Measurements from ENCODE around the gene ATP11A.
A peak's percentile ranks its signal among the peaks of the same experiment; 100 is the strongest.

Gene ATP11A

DNA sequence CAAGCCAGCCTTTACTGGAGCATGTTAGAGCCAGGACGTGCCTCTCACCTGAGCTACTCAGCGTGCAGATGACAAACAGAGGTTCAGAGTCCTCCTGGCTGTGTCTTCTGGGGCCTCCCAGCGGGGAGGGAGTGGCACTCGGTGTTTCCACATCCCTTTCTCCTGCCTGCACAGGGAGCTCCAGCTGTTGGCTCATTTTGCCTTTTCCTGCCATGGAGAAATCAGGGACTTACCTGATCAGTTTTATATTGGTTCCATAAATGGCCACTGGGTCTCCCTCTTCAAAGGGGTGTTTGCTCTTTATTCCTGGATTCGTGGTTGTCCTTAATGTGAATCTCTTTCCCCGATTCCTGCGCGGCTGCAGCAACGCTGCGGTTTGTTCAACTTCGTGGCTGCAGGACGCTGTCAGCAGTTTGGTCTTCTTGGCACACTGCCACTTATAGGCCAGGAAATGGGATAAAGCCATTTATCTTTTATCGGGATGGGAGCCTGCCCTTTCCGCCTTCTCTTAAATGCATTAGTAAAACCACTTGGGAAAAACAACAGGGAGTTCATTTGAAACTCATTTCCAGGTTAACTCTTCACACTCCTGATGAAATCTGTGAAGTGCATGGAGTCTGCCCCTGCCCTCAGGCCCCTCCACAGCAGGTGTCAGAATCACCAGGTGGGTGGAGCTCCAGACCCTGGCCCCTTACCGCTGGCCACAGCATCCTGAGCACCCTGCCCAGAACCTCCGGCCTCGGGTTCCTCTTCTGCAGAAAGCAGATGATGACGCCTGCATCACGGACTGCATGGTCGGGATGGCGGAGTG, 239.3 kb downstream of the ATP11A start (continued):
- TF ChIP-seq, protein P1, sequence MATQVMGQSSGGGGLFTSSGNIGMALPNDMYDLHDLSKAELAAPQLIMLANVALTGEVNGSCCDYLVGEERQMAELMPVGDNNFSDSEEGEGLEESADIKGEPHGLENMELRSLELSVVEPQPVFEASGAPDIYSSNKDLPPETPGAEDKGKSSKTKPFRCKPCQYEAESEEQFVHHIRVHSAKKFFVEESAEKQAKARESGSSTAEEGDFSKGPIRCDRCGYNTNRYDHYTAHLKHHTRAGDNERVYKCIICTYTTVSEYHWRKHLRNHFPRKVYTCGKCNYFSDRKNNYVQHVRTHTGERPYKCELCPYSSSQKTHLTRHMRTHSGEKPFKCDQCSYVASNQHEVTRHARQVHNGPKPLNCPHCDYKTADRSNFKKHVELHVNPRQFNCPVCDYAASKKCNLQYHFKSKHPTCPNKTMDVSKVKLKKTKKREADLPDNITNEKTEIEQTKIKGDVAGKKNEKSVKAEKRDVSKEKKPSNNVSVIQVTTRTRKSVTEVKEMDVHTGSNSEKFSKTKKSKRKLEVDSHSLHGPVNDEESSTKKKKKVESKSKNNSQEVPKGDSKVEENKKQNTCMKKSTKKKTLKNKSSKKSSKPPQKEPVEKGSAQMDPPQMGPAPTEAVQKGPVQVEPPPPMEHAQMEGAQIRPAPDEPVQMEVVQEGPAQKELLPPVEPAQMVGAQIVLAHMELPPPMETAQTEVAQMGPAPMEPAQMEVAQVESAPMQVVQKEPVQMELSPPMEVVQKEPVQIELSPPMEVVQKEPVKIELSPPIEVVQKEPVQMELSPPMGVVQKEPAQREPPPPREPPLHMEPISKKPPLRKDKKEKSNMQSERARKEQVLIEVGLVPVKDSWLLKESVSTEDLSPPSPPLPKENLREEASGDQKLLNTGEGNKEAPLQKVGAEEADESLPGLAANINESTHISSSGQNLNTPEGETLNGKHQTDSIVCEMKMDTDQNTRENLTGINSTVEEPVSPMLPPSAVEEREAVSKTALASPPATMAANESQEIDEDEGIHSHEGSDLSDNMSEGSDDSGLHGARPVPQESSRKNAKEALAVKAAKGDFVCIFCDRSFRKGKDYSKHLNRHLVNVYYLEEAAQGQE (tag by site-specific recombination; IDR thresholded peaks at IDR 0.05), result no peak
- no peak for TF ChIP-seq GLIS2 (tag by site-specific recombination; IDR thresholded peaks at IDR 0.05)
- TF ChIP-seq ZBTB7A (tag by site-specific recombination; IDR thresholded peaks at IDR 0.05; ENCODE audit: low read depth), result no peak
- no peak for TF ChIP-seq IKZF3 (tag by site-specific recombination; IDR thresholded peaks at IDR 0.05)
- TF ChIP-seq SCRT2 (tag by site-specific recombination; IDR thresholded peaks at IDR 0.05), result no peak; the same call in 1 of the 2 replicates
- TF ChIP-seq ZNF596 (tag by site-specific recombination; IDR thresholded peaks at IDR 0.05), result no peak
- TF ChIP-seq ZFP37 (tag by site-specific recombination; IDR thresholded peaks at IDR 0.05), result no peak
- no peak for TF ChIP-seq ZNF677 (tag by site-specific recombination; IDR thresholded peaks at IDR 0.05)
- TF ChIP-seq, protein P2, sequence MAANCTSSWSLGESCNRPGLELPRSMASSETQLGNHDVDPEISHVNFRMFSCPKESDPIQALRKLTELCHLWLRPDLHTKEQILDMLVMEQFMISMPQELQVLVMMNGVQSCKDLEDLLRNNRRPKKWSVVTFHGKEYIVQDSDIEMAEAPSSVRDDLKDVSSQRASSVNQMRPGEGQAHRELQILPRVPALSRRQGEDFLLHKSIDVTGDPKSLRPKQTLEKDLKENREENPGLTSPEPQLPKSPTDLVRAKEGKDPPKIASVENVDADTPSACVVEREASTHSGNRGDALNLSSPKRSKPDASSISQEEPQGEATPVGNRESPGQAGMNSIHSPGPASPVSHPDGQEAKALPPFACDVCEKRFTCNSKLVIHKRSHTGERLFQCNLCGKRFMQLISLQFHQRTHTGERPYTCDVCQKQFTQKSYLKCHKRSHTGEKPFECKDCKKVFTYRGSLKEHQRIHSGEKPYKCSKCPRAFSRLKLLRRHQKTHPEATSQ (tag by site-specific recombination; IDR thresholded peaks at IDR 0.05), result no peak
- TF ChIP-seq, protein P3, sequence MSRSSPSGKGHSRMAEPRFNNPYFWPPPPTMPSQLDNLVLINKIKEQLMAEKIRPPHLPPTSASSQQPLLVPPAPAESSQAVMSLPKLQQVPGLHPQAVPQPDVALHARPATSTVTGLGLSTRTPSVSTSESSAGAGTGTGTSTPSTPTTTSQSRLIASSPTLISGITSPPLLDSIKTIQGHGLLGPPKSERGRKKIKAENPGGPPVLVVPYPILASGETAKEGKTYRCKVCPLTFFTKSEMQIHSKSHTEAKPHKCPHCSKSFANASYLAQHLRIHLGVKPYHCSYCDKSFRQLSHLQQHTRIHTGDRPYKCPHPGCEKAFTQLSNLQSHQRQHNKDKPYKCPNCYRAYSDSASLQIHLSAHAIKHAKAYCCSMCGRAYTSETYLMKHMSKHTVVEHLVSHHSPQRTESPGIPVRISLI (tag by site-specific recombination; IDR thresholded peaks at IDR 0.05), result no peak
- TF ChIP-seq ZFP3 (tag by site-specific recombination; IDR thresholded peaks at IDR 0.05; ENCODE audit: low read depth), result no peak
- TF ChIP-seq WT1 (tag by site-specific recombination; IDR thresholded peaks at IDR 0.05), result peak; percentile 73
- no peak for TF ChIP-seq ZNF169 (tag by site-specific recombination; IDR thresholded peaks at IDR 0.05)
- TF ChIP-seq ZBTB17 (tag by site-specific recombination; IDR thresholded peaks at IDR 0.05), result peak; percentile 96
- TF ChIP-seq MYNN (tag by site-specific recombination; IDR thresholded peaks at IDR 0.05; ENCODE audit: borderline replicate concordance), result no peak
- TF ChIP-seq, protein P4, sequence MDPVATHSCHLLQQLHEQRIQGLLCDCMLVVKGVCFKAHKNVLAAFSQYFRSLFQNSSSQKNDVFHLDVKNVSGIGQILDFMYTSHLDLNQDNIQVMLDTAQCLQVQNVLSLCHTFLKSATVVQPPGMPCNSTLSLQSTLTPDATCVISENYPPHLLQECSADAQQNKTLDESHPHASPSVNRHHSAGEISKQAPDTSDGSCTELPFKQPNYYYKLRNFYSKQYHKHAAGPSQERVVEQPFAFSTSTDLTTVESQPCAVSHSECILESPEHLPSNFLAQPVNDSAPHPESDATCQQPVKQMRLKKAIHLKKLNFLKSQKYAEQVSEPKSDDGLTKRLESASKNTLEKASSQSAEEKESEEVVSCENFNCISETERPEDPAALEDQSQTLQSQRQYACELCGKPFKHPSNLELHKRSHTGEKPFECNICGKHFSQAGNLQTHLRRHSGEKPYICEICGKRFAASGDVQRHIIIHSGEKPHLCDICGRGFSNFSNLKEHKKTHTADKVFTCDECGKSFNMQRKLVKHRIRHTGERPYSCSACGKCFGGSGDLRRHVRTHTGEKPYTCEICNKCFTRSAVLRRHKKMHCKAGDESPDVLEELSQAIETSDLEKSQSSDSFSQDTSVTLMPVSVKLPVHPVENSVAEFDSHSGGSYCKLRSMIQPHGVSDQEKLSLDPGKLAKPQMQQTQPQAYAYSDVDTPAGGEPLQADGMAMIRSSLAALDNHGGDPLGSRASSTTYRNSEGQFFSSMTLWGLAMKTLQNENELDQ (tag by site-specific recombination; IDR thresholded peaks at IDR 0.05; ENCODE audit: low read depth), result no peak
- no peak for TF ChIP-seq ZNF76 (tag by site-specific recombination; IDR thresholded peaks at IDR 0.05; ENCODE audit: borderline replicate concordance, low read depth)
- TF ChIP-seq ZNF600 (tag by site-specific recombination; IDR thresholded peaks at IDR 0.05), result peak; percentile 54; the same call in 1 of the 2 replicates
- no peak for TF ChIP-seq ZNF140 (tag by site-specific recombination; IDR thresholded peaks at IDR 0.05)
- TF ChIP-seq ZNF391 (tag by site-specific recombination; IDR thresholded peaks at IDR 0.05; ENCODE audit: borderline replicate concordance, low read depth), result no peak
- no peak for TF ChIP-seq OVOL3 (tag by site-specific recombination; IDR thresholded peaks at IDR 0.05)
- no peak for TF ChIP-seq ZNF416 (tag by site-specific recombination; IDR thresholded peaks at IDR 0.05)
- no peak for TF ChIP-seq HOXD13 (CRISPR knock-in tag; IDR thresholded peaks at IDR 0.05; ENCODE audit: borderline replicate concordance)
- TF ChIP-seq, protein P5, sequence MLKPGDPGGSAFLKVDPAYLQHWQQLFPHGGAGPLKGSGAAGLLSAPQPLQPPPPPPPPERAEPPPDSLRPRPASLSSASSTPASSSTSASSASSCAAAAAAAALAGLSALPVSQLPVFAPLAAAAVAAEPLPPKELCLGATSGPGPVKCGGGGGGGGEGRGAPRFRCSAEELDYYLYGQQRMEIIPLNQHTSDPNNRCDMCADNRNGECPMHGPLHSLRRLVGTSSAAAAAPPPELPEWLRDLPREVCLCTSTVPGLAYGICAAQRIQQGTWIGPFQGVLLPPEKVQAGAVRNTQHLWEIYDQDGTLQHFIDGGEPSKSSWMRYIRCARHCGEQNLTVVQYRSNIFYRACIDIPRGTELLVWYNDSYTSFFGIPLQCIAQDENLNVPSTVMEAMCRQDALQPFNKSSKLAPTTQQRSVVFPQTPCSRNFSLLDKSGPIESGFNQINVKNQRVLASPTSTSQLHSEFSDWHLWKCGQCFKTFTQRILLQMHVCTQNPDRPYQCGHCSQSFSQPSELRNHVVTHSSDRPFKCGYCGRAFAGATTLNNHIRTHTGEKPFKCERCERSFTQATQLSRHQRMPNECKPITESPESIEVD (tag by site-specific recombination; IDR thresholded peaks at IDR 0.05), result peak; percentile 66
- TF ChIP-seq YY1 (tag by site-specific recombination; IDR thresholded peaks at IDR 0.05), result no peak
- TF ChIP-seq ZNF274 (IDR thresholded peaks at IDR 0.05; ENCODE audit: low read length), result no peak
- TF ChIP-seq ZNF274 (tag by site-specific recombination; IDR thresholded peaks at IDR 0.05; ENCODE audit: borderline replicate concordance), result no peak
- TF ChIP-seq ZNF660 (tag by site-specific recombination; IDR thresholded peaks at IDR 0.05), result peak; percentile 77
- TF ChIP-seq KLF10 (tag by site-specific recombination; IDR thresholded peaks at IDR 0.05), result 0 out of 2 replicates have a peak, but pooled peaks have one; percentile 38
- TF ChIP-seq ZNF510 (tag by site-specific recombination; IDR thresholded peaks at IDR 0.05; ENCODE audit: insufficient replicate concordance), result no peak
- no peak for TF ChIP-seq MEIS1 (CRISPR knock-in tag; IDR thresholded peaks at IDR 0.05; ENCODE audit: borderline replicate concordance)

All from HEK293 (cell line).